VCaP (cell line): ENCODE measurements around the gene RPS3.

Source experiments
- H3K27ac ChIP-seq: fragments of 450-650 bp; 2 replicates; pipeline ENCODE4 v1.5.1; 2017
- CTCF ChIP-seq: fragments of 450-650 bp; conservative IDR thresholded peaks from 2 replicates; pipeline ENCODE4 v1.5.1; 2017; ENCODE audit warnings: mild to moderate bottlenecking, moderate library complexity

The RPS3 gene

GRCh38 chr11:75449271-75449670 lies 50.0 kb downstream of the RPS3 start:
- TF ChIP-seq CTCF, result no peak
- H3K27ac ChIP-seq, result no peak overlapping the region

GRCh38 chr11:75449776-75450175 lies 50.5 kb downstream of the RPS3 start:
- no peak for TF ChIP-seq CTCF
- H3K27ac ChIP-seq, result no peak overlapping the region

- no peak overlapping the region for H3K27ac ChIP-seq
- no peak for TF ChIP-seq CTCF
Measured at GRCh38 chr11:75450236-75450635, 50.9 kb downstream of the RPS3 start.

GRCh38 chr11:75450826-75451821 lies 51.8 kb downstream of the RPS3 start:
- no peak overlapping the region for H3K27ac ChIP-seq
- peak; percentile 89 for TF ChIP-seq CTCF

- no peak for TF ChIP-seq CTCF
- peak overlapping the region; percentile 7; the same call in 1 of the 2 replicates for H3K27ac ChIP-seq
Measured at GRCh38 chr11:75453916-75454655, 54.8 kb downstream of the RPS3 start.

GRCh38 chr11:75454987-75455386 lies 55.7 kb downstream of the RPS3 start:
- TF ChIP-seq CTCF, result no peak
- H3K27ac ChIP-seq, result peak overlapping the region; percentile 7; the same call in 1 of the 2 replicates
